HepG2 (cell line): ENCODE measurements around the gene TEX53. TPM values are rescaled to one million over a fixed set of nuclear protein-coding genes. Genes with fewer than 3 reads are reported as not detected.

Experiments used
- ATAC-seq: fragments of 200-7000 bp; cut with Tn5 transposase; 3 replicates; pipeline ENCODE4 v1.9.1; 2020; ENCODE audit warnings: mild to moderate bottlenecking, moderate library complexity
- BruUV-seq: library from RNA; stranded (reverse); fragments of 400-500 nt; replicated peaks from 2 replicates; lab custom pipeline; 2021; lab: Mats Ljungman, UMichigan
- CTCF ChIA-PET: fragments of 300-600 bp; formaldehyde crosslinking; extraction: SDS; loops from one replicate; lab custom pipeline; 2021; ENCODE audit warnings: low total read pairs, inconsistent platforms, low intra/inter-chr PET ratio; lab: Yijun Ruan, JAX
- POLR2A ChIA-PET: fragments of 350-600 bp; sonication (Branson Sonifier 250); formaldehyde crosslinking; loops from one replicate; lab custom pipeline; 2020; ENCODE audit warnings: antibody characterized with exemption, inconsistent platforms; lab: Yijun Ruan, JAX
- DNase-seq: peaks from one replicate; pipeline ENCODE4 v3.0.0-alpha.2; 2015; ENCODE audit warnings: low spot score
- FAIRE-seq: peaks from 3 replicates; lab custom pipeline; 2011; peaks lifted over from hg19 to GRCh38; lab: Jason Lieb, UNC
- H2AFZ ChIP-seq: one replicate; pipeline ENCODE4 v1.6.1; 2011; ENCODE audit warnings: low read length, inconsistent platforms
- H3K27ac ChIP-seq: fragments of 300-600 bp; 3 replicates; pipeline ENCODE4 v1.8.0; 2011; ENCODE audit warnings: mixed run types, mild to moderate bottlenecking, mixed read lengths, low read length, inconsistent platforms; ENCODE audit not compliant: insufficient read depth; ENCODE audit errors: extremely low read length
- H3K27me3 ChIP-seq, 2 experiments: fragments of 200-600 bp in 1 of 2; 2 replicates in 1 of 2; 3 replicates in 1 of 2; pipeline versions ENCODE4 v1.6.0 to v1.8.0; 2011; ENCODE audit warnings: low read length in 2 of 2, mild to moderate bottlenecking in 2 of 2, moderate library complexity in 2 of 2, inconsistent platforms in 1 of 2; ENCODE audit not compliant: insufficient read depth in 2 of 2, control insufficient read depth in 1 of 2
- H3K36me3 ChIP-seq, 2 experiments: fragments of 200-600 bp in 1 of 2; replicated peaks in 1 of 2; 2 replicates in 1 of 2; 3 replicates in 1 of 2; pipeline versions ENCODE4 v1.5.1 to v1.8.0; 2011; ENCODE audit warnings: low read length in 2 of 2, inconsistent platforms in 1 of 2; ENCODE audit not compliant: insufficient read depth in 2 of 2, control insufficient read depth in 1 of 2
- H3K4me1 ChIP-seq: 2 replicates; pipeline ENCODE4 v1.5.1; 2012; ENCODE audit warnings: low read length, inconsistent platforms; ENCODE audit not compliant: insufficient read depth
- H3K4me2 ChIP-seq: 2 replicates; pipeline ENCODE4 v1.6.0; 2011; ENCODE audit warnings: low read depth, low read length, inconsistent platforms
- H3K4me3 ChIP-seq, 3 experiments: fragments of 200-600 bp in 1 of 3; sonication (generic), shearing (Covaris generic) in 1 of 3; replicated peaks in 1 of 3; 2 replicates each; pipeline ENCODE4 v1.5.1; 2011 to 2016; ENCODE audit warnings: low read length in 3 of 3, inconsistent platforms in 2 of 3, low read depth in 2 of 3, mild to moderate bottlenecking in 2 of 3, control low read depth in 1 of 3, mixed read lengths in 1 of 3; ENCODE audit not compliant: insufficient read depth in 1 of 3
- H3K79me2 ChIP-seq: one replicate; pipeline ENCODE4 v1.6.1; 2011; ENCODE audit warnings: low read length, inconsistent platforms; ENCODE audit not compliant: insufficient read depth
- H3K9ac ChIP-seq: 2 replicates; pipeline ENCODE4 v1.6.0; 2011; ENCODE audit warnings: mild to moderate bottlenecking, low read depth, low read length, inconsistent platforms; ENCODE audit not compliant: insufficient read depth
- H3K9me3 ChIP-seq: 2 replicates; pipeline ENCODE4 v1.5.1; 2012; ENCODE audit warnings: mild to moderate bottlenecking, low read length
- H4K20me1 ChIP-seq: 2 replicates; pipeline ENCODE4 v1.6.0; 2011; ENCODE audit warnings: inconsistent platforms, mild to moderate bottlenecking, low read length, moderate library complexity; ENCODE audit not compliant: insufficient read depth
- CEBPG ChIP-seq: IDR thresholded peaks from 2 replicates; pipeline ENCODE4 v1.6.1; 2016
- KDM3A ChIP-seq: IDR thresholded peaks from 2 replicates; pipeline ENCODE4 v1.6.1; 2018; ENCODE audit warnings: low read depth, missing compliant biosample characterization
- ZNF276 ChIP-seq: sonication (generic); formaldehyde crosslinking; IDR thresholded peaks from 2 replicates; pipeline ENCODE4 v1.4.0; 2020; ENCODE audit warnings: mild to moderate bottlenecking, low read depth, missing genetic modification reagents
- ZNF343 ChIP-seq: sonication (generic); formaldehyde crosslinking; IDR thresholded peaks from 2 replicates; pipeline ENCODE4 v1.4.0; 2020; ENCODE audit warnings: mild to moderate bottlenecking, missing genetic modification reagents
- ZNF564 ChIP-seq: sonication (generic); formaldehyde crosslinking; IDR thresholded peaks from 2 replicates; pipeline ENCODE4 v1.8.1; 2023; ENCODE audit warnings: mild to moderate bottlenecking, missing genetic modification reagents
- ZNF629 ChIP-seq: sonication (generic); formaldehyde crosslinking; conservative IDR thresholded peaks from 2 replicates; pipeline ENCODE4 v1.5.0; 2020; ENCODE audit warnings: missing genetic modification reagents
- WGBS: methylation state at CpG from one replicate; pipeline ENCODE4 v1.1.6; 2017; ENCODE audit warnings: low lambda C conversion rate; 5-methylcytosine and 5-hydroxymethylcytosine counted together
- in situ Hi-C: cut with HindIII; loops from 2 replicates; pipeline ENCODE4 v1.10.0; 2017; ENCODE audit warnings: low pct_unique_long_range_greater_than_20kb; ENCODE audit not compliant: extremely low pct_ligation_motif_present
- intact Hi-C: fragments of 100-400 bp; cut with micrococcal nuclease; formaldehyde crosslinking; loops from one replicate; pipeline ENCODE4 v1.10.0; 2022; ENCODE audit not compliant: unreplicated experiment
- polyA plus RNA-seq, 8 experiments: library from polyadenylated mRNA; depleted of rRNA in 3 of 8; stranded (reverse) in 7 of 8; unstranded in 1 of 8; fragments of >200 nt; fragmentation: Illumina TruSeq in 4 of 8; extraction: Trizol in 4 of 8; gene quantifications; 2 replicates each; pipeline versions ENCODE4 v1.2.1 to v1.2.3, GENCODE V29; 2011 to 2016; ENCODE audit warnings: low read depth in 4 of 8, missing spikeins in 1 of 8, mixed read lengths in 1 of 8; ENCODE audit not compliant: insufficient read depth in 1 of 8
- total RNA-seq, 5 experiments: library from RNA; depleted of rRNA; stranded (reverse); fragments of >200 nt; fragmentation: Illumina TruSeq; extraction: Trizol; gene quantifications; 2 replicates each; pipeline ENCODE4 v1.2.3, GENCODE V29; 2016; ENCODE audit warnings: low read depth in 1 of 5
- TF ChIP-seq, protein P1 (sequence below): sonication (generic); formaldehyde crosslinking; conservative IDR thresholded peaks from 2 replicates; pipeline ENCODE4 v1.4.0; 2020; ENCODE audit warnings: missing genetic modification reagents
- TF ChIP-seq, protein P2 (sequence below): sonication (generic); formaldehyde crosslinking; IDR thresholded peaks from 2 replicates; pipeline ENCODE4 v1.5.0; 2020; ENCODE audit warnings: missing genetic modification reagents
- TF ChIP-seq, protein P3 (sequence below): sonication (generic); formaldehyde crosslinking; IDR thresholded peaks from 2 replicates; pipeline ENCODE4 v1.4.0; 2020; ENCODE audit warnings: low read depth, missing genetic modification reagents

TEX53 gene
- total and polyA plus RNA-seq, 2 of the 13 experiments (the other 11 are each of a cell fraction or from before 2014, with no cell fraction given): not detected

GRCh38 chr9:114627553-114627952 lies 30.1 kb downstream of the TEX53 start:
- in situ Hi-C loops: no loop called here
- Histone ChIP-seq H3K4me1 (peaks cover 16% of the 10 kb centered on the region), H3K4me2 (no peak overlapping the region), H3K79me2 (no peaks in the 10 kb centered on the region), H3K9me3 (no peaks in the 10 kb centered on the region), H3K27me3 (no peaks in the 10 kb centered on the region), H4K20me1 (no peaks in the 10 kb centered on the region), H3K36me3 (peaks cover 3 to 47% of the 10 kb centered on the region in 2 experiments; a peak in 4 of 5 replicates), H2AFZ (no peak overlapping the region), H3K4me3 (no peak overlapping the region), H3K9ac (no peak overlapping the region), H3K27ac (no peak overlapping the region)
- FAIRE-seq (no peak), ATAC-seq (no peak), DNase-seq (no peak)
- TF ChIP-seq CEBPG (CRISPR knock-in tag) (no peak), ZNF629 (CRISPR knock-in tag) (peak; percentile 81)
- POLR2A ChIA-PET: no interaction called here
- BruUV-seq: no TSS peak
- intact Hi-C loops: no loop called here
- WGBS: 75% methylated on average over 1 of the region's 1 CpG
- CTCF ChIA-PET: no interaction called here

DNA sequence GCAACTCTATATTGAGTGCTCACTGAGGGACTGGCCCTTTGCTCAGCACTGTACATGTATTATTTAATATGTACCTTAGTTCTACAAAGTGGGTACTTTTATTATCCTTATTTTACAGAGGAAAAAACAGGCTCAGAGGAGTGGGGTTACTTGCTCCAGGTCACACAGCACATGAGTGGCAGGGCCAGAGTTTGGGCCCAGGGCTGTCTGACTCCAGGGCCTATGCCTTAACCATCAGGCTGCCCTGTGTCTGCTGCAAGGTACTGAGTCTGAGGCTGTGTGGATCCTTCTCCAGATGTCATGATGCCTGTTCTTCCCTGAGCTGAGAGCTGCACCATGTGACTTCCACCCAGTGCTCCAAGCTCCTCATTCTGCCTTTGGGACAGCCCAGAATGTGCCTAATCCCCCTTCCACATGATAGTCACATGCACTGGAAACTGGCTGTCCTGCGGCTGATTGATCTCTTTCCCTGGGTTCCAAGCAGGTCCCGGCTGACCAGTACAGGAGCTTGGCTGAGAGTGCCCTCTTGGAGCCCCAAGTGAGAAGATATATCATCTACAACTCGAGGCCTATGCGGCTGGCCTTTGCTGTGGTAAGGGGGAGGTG lies 31.1 kb downstream of the TEX53 start:
- H3K36me3 ChIP-seq: peaks cover 3 to 41% of the 10 kb centered on the region in 2 experiments; a peak in 4 of 5 replicates
- no peaks in the 10 kb centered on the region for H3K27me3 ChIP-seq
- ATAC-seq: no peak
- in situ Hi-C loops (no loop called here), intact Hi-C loops (no loop called here)
- no peaks in the 10 kb centered on the region for H3K79me2 ChIP-seq
- no peaks in the 10 kb centered on the region for H4K20me1 ChIP-seq
- H3K4me1 ChIP-seq: peaks cover 16% of the 10 kb centered on the region
- FAIRE-seq: no peak
- BruUV-seq: no TSS peak
- no peak overlapping the region for H3K4me2 ChIP-seq
- POLR2A ChIA-PET: no interaction called here
- CTCF ChIA-PET: no interaction called here
- no peak overlapping the region for H3K4me3 ChIP-seq
- no peak overlapping the region for H2AFZ ChIP-seq
- DNase-seq: no peak
- H3K9me3 ChIP-seq: no peaks in the 10 kb centered on the region
- WGBS: 100% methylated on average over 2 of the region's 4 CpGs
- H3K9ac ChIP-seq: no peak overlapping the region
- H3K27ac ChIP-seq: no peak overlapping the region
- TF ChIP-seq, protein P1, sequence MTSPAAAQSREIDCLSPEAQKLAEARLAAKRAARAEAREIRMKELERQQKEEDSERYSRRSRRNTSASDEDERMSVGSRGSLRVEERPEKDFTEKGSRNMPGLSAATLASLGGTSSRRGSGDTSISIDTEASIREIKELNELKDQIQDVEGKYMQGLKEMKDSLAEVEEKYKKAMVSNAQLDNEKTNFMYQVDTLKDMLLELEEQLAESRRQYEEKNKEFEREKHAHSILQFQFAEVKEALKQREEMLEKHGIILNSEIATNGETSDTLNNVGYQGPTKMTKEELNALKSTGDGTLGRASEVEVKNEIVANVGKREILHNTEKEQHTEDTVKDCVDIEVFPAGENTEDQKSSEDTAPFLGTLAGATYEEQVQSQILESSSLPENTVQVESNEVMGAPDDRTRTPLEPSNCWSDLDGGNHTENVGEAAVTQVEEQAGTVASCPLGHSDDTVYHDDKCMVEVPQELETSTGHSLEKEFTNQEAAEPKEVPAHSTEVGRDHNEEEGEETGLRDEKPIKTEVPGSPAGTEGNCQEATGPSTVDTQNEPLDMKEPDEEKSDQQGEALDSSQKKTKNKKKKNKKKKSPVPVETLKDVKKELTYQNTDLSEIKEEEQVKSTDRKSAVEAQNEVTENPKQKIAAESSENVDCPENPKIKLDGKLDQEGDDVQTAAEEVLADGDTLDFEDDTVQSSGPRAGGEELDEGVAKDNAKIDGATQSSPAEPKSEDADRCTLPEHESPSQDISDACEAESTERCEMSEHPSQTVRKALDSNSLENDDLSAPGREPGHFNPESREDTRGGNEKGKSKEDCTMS (CRISPR knock-in tag): no peak
- TF ChIP-seq, protein P2, sequence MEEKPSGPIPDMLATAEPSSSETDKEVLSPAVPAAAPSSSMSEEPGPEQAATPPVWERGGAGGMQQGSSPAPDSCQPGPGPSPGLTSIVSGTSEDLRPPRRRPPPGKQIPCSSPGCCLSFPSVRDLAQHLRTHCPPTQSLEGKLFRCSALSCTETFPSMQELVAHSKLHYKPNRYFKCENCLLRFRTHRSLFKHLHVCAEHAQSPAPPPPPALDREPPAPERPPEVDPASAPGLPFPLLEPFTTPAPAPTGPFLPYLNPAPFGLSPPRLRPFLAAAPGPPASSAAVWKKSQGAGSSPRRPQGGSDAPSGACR (CRISPR knock-in tag): no peak
- TF ChIP-seq ZNF564 (CRISPR knock-in tag): no peak
- TF ChIP-seq ZNF343: no peak
- no peak for TF ChIP-seq ZNF276
- no peak for TF ChIP-seq KDM3A (CRISPR knock-in tag)
- TF ChIP-seq, protein P3, sequence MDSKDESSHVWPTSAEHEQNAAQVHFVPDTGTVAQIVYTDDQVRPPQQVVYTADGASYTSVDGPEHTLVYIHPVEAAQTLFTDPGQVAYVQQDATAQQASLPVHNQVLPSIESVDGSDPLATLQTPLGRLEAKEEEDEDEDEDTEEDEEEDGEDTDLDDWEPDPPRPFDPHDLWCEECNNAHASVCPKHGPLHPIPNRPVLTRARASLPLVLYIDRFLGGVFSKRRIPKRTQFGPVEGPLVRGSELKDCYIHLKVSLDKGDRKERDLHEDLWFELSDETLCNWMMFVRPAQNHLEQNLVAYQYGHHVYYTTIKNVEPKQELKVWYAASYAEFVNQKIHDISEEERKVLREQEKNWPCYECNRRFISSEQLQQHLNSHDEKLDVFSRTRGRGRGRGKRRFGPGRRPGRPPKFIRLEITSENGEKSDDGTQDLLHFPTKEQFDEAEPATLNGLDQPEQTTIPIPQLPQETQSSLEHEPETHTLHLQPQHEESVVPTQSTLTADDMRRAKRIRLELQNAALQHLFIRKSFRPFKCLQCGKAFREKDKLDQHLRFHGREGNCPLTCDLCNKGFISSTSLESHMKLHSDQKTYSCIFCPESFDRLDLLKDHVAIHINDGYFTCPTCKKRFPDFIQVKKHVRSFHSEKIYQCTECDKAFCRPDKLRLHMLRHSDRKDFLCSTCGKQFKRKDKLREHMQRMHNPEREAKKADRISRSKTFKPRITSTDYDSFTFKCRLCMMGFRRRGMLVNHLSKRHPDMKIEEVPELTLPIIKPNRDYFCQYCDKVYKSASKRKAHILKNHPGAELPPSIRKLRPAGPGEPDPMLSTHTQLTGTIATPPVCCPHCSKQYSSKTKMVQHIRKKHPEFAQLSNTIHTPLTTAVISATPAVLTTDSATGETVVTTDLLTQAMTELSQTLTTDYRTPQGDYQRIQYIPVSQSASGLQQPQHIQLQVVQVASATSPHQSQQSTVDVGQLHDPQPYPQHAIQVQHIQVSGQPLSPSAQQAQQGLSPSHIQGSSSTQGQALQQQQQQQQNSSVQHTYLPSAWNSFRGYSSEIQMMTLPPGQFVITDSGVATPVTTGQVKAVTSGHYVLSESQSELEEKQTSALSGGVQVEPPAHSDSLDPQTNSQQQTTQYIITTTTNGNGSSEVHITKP: no peak
